Measurements from ENCODE around the gene IL11RA. TPM values are rescaled to one million over a fixed set of nuclear protein-coding genes. Genes with fewer than 3 reads are reported as not detected.

IL11RA gene
- total RNA-seq, 1 donor from 2014 or later, result 33.8 TPM

DNA sequence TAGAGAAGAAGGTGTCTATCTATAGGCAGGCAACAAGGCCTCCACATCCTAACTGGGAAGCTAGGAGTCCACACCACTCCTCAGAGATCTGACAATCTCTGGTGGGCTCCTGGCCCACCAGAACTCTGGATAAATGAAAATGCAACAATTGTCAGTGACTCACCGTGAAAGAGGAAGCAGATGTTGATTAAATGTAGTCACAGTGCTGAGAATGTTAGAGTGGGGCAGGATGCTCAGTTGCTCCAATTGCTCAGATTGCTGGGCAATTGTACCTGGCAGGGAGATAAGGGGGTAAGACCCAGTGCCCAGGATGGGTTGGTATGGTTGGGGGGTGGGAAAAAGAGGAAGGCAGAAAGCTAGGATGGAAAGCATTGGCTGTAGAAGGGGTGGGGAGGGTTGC, 34.7 kb downstream of the IL11RA start:
- H3K27me3 Mint-ChIP-seq (ENCODE audit: low read depth), result no peaks in the 10 kb centered on the region
- no peaks in the 10 kb centered on the region for H3K9me3 Mint-ChIP-seq
- DNase-seq (ENCODE audit: low spot score), result no peak
- H3K4me1 Mint-ChIP-seq (ENCODE audit: low read depth), result peaks cover 2% of the 10 kb centered on the region
- intact Hi-C loops (cut with micrococcal nuclease), result no loop called here
- peaks cover 4% of the 10 kb centered on the region for H3K36me3 Mint-ChIP-seq (ENCODE audit: low read depth)
- no peak overlapping the region for H3K4me3 Mint-ChIP-seq (ENCODE audit: low read depth)
- no peak overlapping the region for H3K27ac Mint-ChIP-seq

DNA sequence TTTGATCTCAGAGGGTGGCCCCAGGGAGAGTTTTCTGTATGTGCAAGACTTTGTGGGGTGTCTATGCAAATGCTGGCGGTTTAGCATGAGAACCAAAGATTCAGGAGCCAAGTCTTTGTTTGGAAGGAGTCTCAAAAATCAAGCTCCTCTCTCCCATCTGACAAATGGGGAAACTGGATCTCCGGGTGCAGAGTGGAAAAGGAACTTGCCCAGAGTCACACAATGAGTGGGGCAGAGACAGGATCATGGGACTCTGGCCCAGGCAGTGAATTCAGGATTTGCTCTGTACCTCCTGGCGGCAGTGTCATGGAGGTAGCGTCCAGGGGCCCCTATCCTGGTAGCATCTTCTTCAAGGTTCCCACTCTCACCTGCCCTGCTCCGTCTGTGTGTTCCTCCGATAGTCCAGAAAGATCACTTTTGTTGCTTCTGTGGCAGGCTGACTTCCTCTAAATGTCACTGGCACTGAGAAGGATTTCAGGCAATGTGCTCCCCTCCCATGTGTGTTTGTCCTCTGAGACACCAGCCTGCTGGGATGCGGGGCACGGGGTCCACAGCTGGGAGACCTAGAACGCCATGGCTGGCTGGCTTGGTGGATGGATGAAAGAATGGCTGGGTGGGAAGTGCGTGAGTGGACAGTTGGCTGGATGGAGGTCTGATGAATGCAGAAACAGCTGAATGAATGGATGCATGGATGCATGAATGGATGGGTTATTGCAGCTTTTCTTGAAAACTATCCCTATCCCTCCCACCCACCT, 35.5 kb downstream of the IL11RA start:
- no peak overlapping the region for H3K4me3 Mint-ChIP-seq (ENCODE audit: low read depth)
- H3K27me3 Mint-ChIP-seq (ENCODE audit: low read depth), result no peaks in the 10 kb centered on the region
- intact Hi-C loops (cut with micrococcal nuclease), result no loop called here

DNA sequence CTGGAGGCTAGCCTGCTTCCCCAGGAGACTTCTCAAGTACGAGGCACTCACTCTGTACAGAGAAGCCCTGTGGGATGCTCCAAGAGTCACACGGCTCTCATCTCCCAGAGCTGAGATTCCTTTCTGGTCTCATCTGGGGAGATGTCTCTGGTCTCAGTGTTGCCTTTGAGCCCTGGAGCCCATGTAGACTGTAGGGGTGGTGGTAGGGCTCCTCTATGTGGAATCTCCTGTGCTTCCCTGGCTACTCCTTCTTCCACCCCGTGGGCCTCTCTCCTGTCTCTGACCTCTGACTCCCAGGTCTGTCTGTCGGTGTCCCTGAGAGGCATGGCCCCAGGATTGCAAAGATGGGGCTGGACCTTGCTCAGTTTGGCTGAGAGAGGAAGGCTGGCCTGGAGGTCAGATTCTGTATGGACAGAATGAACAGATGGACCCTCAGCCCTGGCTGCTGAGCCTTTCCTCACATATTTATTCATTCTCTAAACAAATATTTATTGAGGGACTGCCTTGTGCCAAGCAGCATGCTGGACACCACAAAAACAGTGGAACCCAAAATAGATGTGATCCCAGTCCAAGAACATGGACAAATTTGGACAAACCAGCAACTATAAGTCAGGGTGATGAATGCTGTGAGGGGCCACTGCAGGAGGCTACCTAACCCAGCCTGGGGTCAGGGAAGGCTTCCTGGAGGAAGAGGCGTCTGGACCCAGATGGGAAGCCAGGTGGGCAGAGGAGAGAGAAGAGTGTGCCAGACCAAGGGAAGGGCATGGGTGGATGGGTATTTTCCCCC, 36.5 kb downstream of the IL11RA start:
- intact Hi-C loops (cut with micrococcal nuclease), result no loop called here
- Mint-ChIP-seq H3K4me1 (ENCODE audit: low read depth) (peaks cover 2% of the 10 kb centered on the region), H3K9me3 (no peaks in the 10 kb centered on the region), H3K36me3 (ENCODE audit: low read depth) (no peaks in the 10 kb centered on the region), H3K4me3 (ENCODE audit: low read depth) (no peak overlapping the region), H3K27ac (no peak overlapping the region), H3K27me3 (ENCODE audit: low read depth) (no peaks in the 10 kb centered on the region)
- no peak for DNase-seq (ENCODE audit: low spot score)

More for the DNA sequence above, 35.5 kb downstream of the IL11RA start:
- H3K9me3 Mint-ChIP-seq, result no peaks in the 10 kb centered on the region
- H3K27ac Mint-ChIP-seq, result no peak overlapping the region
- H3K4me1 Mint-ChIP-seq (ENCODE audit: low read depth), result peaks cover 2% of the 10 kb centered on the region
- peaks cover under 1% of the 10 kb centered on the region for H3K36me3 Mint-ChIP-seq (ENCODE audit: low read depth)
- no peak for DNase-seq (ENCODE audit: low spot score)

GRCh38 chr9:34689116-34689470, 37.1 kb downstream of the IL11RA start:
- H3K9me3 Mint-ChIP-seq, result no peaks in the 10 kb centered on the region
- H3K4me3 Mint-ChIP-seq (ENCODE audit: low read depth), result no peak overlapping the region
- no peaks in the 10 kb centered on the region for H3K36me3 Mint-ChIP-seq (ENCODE audit: low read depth)
- H3K27me3 Mint-ChIP-seq (ENCODE audit: low read depth), result no peaks in the 10 kb centered on the region
- DNase-seq (ENCODE audit: low spot score), result no peak
- no peak overlapping the region for H3K27ac Mint-ChIP-seq
- no peaks in the 10 kb centered on the region for H3K4me1 Mint-ChIP-seq (ENCODE audit: low read depth)
- intact Hi-C loops (cut with micrococcal nuclease), result no loop called here

DNA sequence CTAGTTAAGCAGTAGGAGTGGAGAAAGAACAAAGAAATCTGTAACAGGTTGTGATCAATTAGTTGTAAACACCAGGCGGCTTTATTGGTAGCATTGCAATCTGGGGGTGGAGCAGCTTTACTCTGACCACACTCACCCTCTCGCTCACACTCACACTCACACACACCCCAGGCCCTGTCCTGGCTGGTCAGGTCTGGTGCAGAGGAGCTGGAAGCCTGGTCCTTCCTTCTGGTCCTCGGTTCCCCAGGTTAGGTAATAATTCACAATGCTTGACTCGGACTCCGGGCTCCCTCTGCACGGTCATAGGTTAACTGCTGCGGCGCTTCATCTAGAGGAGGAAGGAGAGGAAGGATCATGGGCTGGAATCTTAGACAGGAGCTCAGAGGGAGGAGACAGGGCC, 37.5 kb downstream of the IL11RA start:
- DNase-seq (ENCODE audit: low spot score), result no peak
- Mint-ChIP-seq H3K36me3 (ENCODE audit: low read depth) (no peaks in the 10 kb centered on the region), H3K4me3 (ENCODE audit: low read depth) (no peak overlapping the region), H3K9me3 (no peaks in the 10 kb centered on the region), H3K4me1 (ENCODE audit: low read depth) (no peaks in the 10 kb centered on the region), H3K27me3 (ENCODE audit: low read depth) (no peaks in the 10 kb centered on the region), H3K27ac (no peak overlapping the region)
- intact Hi-C loops (cut with micrococcal nuclease), result no loop called here

DNA sequence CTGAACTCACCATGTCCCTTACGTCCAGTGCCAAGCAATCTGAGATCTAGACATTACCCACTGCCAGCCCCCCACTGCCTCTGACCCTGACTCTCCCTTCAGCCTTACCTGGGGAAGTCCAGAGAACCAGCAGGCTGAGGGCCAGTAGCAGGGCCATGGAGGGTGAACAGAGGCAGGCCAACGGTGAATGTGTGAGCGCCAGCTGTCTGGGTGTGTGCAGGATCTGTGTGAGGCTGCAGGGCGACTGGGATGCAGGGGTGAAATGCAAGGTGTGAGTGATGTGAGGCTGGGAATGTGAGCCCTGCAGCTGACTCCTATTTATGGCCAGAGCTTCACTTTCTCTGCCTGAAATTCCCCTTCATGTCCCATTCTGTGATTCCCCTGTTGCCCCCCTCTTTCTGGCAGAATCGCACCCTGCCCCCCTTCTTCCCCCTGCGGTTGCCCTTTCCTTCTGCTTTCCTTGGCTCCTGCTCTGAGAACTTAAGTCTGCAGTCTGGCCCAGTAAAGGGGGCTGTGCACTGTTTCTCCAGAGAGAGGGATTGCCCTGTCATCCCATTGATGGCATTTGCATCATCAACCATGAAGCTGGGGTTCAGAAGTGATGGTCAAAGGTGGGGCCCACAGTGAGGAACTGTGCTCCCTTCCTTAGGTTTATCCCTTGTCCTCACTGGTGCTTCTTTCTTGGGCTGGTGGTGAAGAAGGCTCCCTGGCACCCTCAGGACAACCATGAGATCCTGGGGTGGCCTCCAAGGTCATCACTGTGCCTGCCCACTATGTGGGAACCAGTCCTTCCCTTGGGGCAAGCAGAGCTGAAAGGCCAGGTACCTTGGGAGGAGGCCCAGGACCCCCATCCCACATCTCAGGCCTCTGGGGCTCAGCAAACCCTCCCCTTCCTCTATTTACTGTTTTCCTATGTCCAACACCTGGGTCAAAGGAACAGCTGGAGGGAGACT, 39.3 kb downstream of the IL11RA start, which contains the start of gene CCL19:
CCL19 (minus strand) TSS at position 294 of the 953 bp plus-strand sequence; CDS start at position 157, 137 bp downstream.
- Mint-ChIP-seq H3K36me3 (ENCODE audit: low read depth) (no peaks in the 10 kb centered on the region), H3K4me1 (ENCODE audit: low read depth) (no peaks in the 10 kb centered on the region), H3K27ac (no peak within 1 kb of the TSS), H3K27me3 (ENCODE audit: low read depth) (no peaks in the 10 kb centered on the region), H3K9me3 (no peaks in the 10 kb centered on the region), H3K4me3 (ENCODE audit: low read depth) (no peak within 1 kb of the TSS)
- no peak for DNase-seq (ENCODE audit: low spot score)
- intact Hi-C loops (cut with micrococcal nuclease), result no loop called here

DNA sequence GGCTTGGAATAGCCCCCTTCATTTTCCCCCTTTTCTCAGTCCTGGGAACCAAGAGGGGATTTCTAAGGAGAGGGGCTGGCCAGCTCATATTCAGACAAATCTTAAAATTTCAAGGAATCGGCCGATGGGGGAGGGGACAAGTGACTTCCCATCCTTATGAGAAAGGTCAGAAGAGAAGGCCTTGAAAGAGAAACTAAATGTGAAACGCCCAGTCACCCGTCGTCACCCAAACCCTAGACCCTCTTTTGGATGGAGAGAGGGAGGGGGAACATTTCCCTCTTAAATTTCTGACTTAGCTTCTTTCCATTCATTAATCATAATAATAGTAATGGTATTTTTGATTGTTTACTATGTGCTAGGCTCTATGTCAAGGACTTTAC, 39.9 kb downstream of the IL11RA start:
- no peak for DNase-seq (ENCODE audit: low spot score)
- no peaks in the 10 kb centered on the region for H3K27me3 Mint-ChIP-seq (ENCODE audit: low read depth)
- H3K4me1 Mint-ChIP-seq (ENCODE audit: low read depth), result no peaks in the 10 kb centered on the region
- no peaks in the 10 kb centered on the region for H3K36me3 Mint-ChIP-seq (ENCODE audit: low read depth)
- H3K9me3 Mint-ChIP-seq, result no peaks in the 10 kb centered on the region
- H3K27ac Mint-ChIP-seq, result no peak overlapping the region
- intact Hi-C loops (cut with micrococcal nuclease), result no loop called here
- H3K4me3 Mint-ChIP-seq (ENCODE audit: low read depth), result no peak overlapping the region

- Mint-ChIP-seq H3K4me1 (ENCODE audit: low read depth) (no peaks in the 10 kb centered on the region), H3K4me3 (ENCODE audit: low read depth) (no peak overlapping the region), H3K27ac (no peak overlapping the region), H3K27me3 (ENCODE audit: low read depth) (no peaks in the 10 kb centered on the region), H3K9me3 (no peaks in the 10 kb centered on the region), H3K36me3 (ENCODE audit: low read depth) (no peaks in the 10 kb centered on the region)
- intact Hi-C loops (cut with micrococcal nuclease), result no loop called here
- no peak for DNase-seq (ENCODE audit: low spot score)
These were observed 41.6 kb downstream of the IL11RA start for GRCh38 chr9:34693560-34693959.

- no peak for DNase-seq (ENCODE audit: low spot score)
- Mint-ChIP-seq H3K36me3 (ENCODE audit: low read depth) (no peaks in the 10 kb centered on the region), H3K4me1 (ENCODE audit: low read depth) (no peaks in the 10 kb centered on the region), H3K27ac (no peak overlapping the region), H3K4me3 (ENCODE audit: low read depth) (no peak overlapping the region), H3K27me3 (ENCODE audit: low read depth) (peaks cover 7% of the 10 kb centered on the region), H3K9me3 (no peaks in the 10 kb centered on the region)
- intact Hi-C loops (cut with micrococcal nuclease), result no loop called here
These were observed 42.8 kb downstream of the IL11RA start for GRCh38 chr9:34694811-34695210.

- peaks cover 19% of the 10 kb centered on the region for H3K27me3 Mint-ChIP-seq (ENCODE audit: low read depth)
- H3K4me1 Mint-ChIP-seq (ENCODE audit: low read depth), result peaks cover 5% of the 10 kb centered on the region
- no peak overlapping the region for H3K27ac Mint-ChIP-seq
- no peak overlapping the region for H3K4me3 Mint-ChIP-seq (ENCODE audit: low read depth)
- DNase-seq (ENCODE audit: low spot score), result peak; percentile 73
- intact Hi-C loops (cut with micrococcal nuclease), result loop anchor here (1.0 kb wide), 1 partner anchor 395 kb away; the partner anchor contains the start of gene PIGO
- H3K36me3 Mint-ChIP-seq (ENCODE audit: low read depth), result no peaks in the 10 kb centered on the region
- H3K9me3 Mint-ChIP-seq, result no peaks in the 10 kb centered on the region
These were observed 49.2 kb downstream of the IL11RA start for GRCh38 chr9:34701023-34701768.

- peak; percentile 69 for DNase-seq (ENCODE audit: low spot score)
- Mint-ChIP-seq H3K4me3 (ENCODE audit: low read depth) (peak overlapping the region; percentile 79), H3K27ac (peak overlapping the region; percentile 29), H3K4me1 (ENCODE audit: low read depth) (peaks cover 5% of the 10 kb centered on the region), H3K9me3 (no peaks in the 10 kb centered on the region), H3K36me3 (ENCODE audit: low read depth) (no peaks in the 10 kb centered on the region), H3K27me3 (ENCODE audit: low read depth) (peaks cover 19% of the 10 kb centered on the region)
- intact Hi-C loops (cut with micrococcal nuclease), result loop anchor here (1.0 kb wide), 3 partner anchors 38 to 394 kb away; partner anchors contain the start of gene PIGO
These were observed 50.1 kb downstream of the IL11RA start for GRCh38 chr9:34701769-34702736.

All from activated T-helper 2 cell treated with anti-CD3 and anti-CD28 coated beads, Interferon-gamma antibody, Interleukin-2, Interleukin-4, amounts not matched to agents 10 μg/mL and 5 μg/mL and 100 μg/mL, durations not matched to agents 14 hours and 24 hours and 36 hours (primary cell).